HG03354 (cell line): Measurements from ENCODE around the gene RPS21.
A peak's percentile ranks its signal among the peaks of the same experiment; 100 is the strongest.

Experiments
- ATAC-seq: cut with Tn5 transposase; IDR thresholded peaks from one replicate; pipeline ENCODE4 v1.9.1; 2021; ENCODE audit warnings: mild to moderate bottlenecking; ENCODE audit not compliant: unreplicated experiment, poor library complexity, severe bottlenecking

Gene RPS21

DNA sequence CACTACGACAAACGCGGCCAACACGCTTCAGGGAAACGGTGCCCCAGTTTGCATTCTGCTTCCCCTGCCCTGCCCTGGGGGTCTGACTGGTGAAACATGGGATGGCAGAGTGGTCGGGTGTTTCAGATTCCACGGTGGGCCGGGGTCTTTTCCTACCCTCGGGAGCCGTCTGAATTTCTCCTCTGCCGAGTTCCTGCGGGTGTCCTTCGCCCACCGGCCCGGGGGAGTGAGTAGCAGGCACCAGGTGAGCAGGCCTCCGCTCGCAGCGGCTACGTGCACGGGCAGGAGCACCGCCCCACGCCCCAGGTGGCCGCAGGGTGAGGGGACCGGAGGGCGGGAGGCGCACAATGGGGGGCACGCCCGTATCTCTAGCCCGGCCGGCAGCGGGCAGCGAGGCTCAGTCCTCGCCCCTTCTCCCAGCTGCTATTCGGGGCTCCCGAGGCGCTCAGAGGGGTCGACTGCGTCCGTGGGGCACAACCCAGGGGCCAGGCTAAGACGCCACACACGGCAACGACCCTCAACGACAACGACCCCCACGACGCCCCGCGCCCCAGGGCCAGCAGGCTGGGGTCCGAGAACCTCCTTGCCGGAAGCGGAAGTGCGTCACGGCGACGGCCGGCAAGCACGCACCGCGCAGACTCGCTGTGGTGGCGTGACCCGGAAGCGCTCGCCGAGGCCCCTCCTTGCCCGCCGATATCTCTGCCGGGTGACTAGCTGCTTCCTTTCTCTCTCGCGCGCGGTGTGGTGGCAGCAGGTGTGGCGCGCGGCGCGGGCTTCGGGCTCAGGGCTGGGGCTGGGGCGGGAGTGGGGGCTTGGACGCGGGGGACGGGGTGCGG lies at the start of gene RPS21:
TSS of gene RPS21 (plus strand) at position 721 of the 836 bp plus-strand sequence. CDS start 236 bp downstream, outside the sequence.
- ATAC-seq = peak; percentile 89

DNA sequence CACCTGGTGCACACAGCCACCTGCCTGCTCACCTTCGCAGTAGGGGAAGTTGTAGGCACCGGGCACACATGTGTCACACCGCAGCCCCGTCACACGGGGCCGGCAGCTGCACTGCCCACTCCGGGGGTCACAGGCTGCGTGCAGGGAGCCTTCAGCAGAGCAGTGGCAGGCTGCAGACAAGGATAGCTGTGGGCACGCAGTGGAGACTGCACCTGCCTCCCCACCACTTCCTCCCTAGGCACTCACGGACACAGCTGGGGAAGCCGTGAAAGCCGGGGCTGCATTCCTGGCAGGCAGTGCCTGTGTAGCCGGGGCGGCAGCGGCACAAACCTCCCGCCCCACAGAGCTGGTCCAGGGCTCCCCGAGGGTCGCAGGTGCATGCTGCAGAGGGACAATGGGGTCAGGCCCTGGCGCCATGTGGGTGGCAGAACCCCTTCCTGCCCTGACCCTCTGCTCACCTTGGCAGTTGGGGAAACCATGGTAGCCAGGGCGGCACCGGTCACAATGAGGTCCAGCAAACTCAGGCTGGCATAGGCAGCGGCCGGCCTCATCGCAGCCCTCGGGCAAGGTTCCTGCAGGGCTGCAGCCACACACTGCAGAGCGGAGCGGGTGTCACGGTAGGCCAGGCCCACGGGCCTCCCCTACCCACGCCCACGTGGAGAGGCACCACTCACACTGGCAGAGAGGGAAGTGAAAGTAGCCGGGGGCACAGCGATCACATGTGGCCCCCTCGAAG lies 49.2 kb upstream of the RPS21 start:
- peak; percentile 54 for ATAC-seq

DNA sequence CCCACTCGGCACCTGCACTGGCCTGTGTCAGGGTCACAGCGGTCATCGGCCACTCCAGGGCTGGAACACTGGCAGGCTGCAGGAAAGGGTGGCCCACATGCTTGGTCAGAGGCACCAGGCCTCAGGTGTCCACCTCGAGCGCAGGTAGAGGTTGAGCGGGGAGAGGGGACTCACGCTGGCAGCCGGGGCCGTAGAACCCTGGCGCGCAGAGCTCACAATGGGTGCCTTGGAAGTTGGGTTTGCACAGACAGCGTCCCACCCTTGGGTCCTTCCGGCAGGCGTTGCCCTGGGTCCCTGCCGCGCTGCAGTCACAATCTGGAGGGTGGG lies 48.6 kb upstream of the RPS21 start:
- ATAC-seq = no peak

DNA sequence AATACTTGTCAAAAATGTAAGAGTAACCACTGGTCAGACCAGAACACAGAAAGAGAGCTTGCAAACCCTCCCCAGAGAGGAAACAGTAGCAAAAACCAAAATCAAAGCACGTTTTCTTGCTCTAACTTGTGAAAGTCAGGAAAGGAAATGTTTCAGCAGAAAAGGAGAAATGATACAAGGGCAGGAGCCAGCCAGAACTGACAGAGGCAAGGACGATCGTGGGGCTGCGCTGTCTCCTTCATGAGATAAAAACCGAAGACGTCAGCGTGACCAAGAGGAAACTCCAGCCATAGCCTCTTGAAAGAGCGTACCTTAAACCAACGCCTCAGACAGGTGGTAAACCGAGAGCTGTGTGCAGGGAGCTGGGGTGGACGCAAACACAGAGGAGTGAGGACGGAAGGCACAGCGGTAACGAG lies 47.2 kb upstream of the RPS21 start:
- ATAC-seq = peak; percentile 66

DNA sequence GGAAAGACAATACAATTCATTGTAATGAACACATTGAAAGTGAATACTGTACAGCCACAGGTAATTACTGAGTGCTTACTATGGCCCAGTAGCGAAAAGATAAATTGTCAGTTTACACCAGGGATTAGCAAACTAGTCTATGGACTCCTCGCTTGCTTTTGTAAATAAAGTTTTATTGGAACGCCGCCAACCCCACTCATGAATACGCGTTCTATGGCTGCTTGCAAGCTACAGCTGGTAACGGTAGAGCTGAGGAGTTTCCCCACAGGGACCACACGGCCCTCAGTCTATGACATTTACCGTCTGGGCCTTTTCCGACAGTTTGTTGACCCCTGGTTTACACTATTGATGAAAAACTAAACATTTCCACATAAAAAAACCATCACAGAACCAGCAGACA lies 44.0 kb upstream of the RPS21 start:
- no peak for ATAC-seq

DNA sequence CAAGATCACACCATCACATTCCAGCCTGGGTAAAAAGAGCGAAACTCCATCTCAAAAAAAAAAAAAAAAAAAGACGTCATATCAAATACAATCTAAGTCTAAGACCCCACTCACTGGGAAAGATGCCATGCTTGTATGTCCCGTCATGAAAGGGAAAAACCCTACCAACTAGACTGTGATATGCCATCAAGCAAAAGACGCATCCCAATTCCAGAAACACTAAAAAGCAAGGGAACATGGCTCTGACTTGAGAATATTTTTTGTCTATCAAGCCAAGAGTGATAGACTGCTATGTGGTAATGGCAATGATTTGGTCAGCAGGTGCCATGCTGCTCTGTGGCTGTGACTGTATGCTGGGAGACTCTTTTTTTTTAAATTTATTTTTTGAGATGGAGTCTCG lies 42.8 kb upstream of the RPS21 start:
- no peak for ATAC-seq

DNA sequence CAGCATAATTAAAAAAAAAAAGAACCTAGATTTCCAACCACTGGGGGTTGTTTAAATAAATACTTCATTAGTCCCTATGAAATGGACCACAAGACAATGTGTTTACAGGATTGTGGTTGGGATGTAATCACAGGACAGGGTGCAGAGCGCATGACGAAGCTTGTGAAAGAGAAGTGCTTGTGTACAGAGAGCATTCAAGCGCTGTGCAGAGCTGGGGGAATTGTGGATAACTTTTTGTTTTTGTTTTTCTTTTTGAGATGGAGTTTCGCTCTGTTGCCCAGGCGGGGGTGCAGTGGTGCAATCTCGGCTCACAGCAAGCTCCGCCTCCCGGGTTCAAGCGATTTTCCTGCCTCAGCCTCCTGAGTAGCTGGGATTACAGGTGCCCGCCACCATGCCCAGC lies 42.1 kb upstream of the RPS21 start:
- ATAC-seq = no peak

DNA sequence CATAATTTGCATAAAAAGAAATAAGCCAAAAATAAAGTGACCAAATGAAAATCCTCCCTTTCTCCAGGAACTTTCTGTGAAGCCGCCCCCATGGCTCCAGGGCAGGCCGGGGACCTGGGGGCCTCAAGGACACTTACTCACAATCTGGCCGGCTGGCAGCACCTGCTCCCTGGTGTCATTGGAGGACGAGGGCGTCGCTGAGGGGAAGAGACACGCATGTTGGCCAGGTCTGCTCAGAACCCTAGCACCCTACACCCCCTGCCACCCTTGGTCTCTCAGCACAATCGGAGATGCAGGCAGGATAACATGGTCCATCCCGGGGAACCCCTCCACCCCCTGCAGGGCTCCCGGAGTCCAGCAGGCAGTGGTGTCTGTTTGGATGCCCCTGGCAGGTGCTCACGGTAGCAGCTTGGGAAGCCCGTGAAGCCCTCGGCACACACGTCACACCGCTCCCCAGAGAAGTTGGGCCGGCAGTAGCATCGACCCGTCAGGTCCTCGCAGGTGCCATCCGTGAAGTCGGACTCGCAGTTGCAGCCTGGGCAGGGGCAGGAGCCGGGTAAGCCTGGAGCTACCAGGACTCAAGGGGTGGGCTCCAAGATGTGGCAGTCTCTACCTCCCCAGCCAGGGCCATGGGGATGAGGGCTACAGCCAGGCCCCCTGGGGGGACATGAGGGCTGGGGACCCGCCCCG lies 41.1 kb upstream of the RPS21 start:
- no peak for ATAC-seq

DNA sequence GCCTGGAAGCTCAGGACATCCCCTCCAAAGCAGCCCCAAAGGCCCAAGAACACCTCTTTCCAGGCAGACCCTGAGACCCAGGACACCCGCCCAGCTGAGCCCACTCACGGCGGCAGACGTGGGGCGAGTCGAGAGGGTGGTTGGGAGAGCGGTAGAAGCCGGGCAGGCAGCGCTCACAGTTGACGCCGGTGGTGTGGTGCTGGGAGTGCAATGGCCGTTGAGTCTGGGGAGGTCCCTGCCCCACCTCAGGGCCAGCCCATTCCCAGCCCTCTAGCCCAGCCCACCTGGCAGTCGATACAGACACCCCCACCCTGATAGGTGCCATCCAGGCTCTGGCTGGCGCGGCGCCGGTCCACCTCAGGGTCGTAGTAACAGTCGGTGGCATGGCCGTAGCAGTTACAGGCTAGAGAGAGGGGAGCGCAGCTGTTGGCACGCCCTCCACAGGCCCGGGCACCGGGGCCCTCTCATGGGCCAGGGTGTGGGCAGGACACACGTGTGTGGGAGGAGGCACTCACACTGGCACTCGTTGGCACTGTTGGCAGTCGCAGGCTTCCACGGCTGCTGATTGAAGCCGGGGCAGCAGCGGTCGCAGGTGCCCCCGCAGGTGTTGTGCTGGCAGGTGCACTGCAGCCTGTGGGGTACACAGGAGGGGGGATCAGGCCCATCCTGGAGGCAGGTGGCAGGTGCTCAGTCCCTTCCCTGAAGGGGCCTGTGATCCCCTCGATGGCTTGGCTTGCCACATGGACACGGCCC lies 40.3 kb upstream of the RPS21 start:
- no peak for ATAC-seq

DNA sequence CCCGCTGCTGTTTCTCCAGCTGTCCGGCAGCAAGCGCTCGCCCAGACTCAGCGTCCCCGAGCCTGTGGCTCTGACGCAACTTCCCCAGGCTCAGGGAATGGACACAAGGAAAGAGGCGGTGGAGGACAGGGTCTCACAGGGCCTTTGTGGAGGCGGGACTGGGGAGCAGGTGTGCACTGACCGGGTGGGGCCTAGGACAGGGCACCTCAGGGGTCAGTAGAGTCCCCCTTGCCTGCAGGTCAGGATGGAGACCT lies 39.8 kb upstream of the RPS21 start:
- no peak for ATAC-seq

DNA sequence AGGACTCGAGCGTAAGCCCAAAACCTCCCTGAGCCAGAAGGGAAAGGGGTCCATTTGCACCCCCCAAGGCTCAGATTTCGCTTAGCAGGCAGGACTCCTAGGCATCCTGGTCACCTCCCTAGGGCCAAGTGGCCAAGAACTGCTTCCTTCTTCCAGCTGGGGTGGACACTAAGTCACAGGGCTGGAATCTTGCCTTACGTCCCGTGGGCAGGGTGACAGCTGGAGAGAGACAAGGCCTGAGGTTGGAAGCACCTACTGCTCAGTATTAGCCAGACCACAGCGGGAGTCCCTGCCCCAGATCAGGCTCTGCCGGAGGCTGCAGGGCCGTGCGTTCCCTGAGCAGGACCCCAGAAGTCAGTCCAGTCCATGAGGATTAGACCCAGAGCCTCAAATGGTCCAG lies 39.5 kb upstream of the RPS21 start:
- no peak for ATAC-seq

DNA sequence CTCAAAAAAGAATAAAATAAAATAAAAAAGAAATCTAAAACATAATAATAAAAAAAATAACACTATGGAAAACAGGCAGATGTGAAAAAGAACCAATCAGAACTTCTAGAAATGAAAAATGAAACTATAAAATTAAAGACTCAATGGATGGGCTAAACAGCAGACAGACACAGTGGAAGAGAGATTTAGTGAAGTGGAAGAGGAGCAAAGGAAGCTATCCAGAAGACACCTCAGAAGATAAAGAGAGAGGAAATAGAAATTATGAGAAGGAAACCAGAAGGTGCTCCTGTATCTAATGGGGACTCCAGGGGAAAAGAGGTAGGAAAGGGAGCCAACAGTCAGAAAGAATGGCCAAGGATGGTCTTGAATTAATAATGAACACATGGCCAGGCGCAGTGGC lies 38.3 kb upstream of the RPS21 start:
- ATAC-seq = no peak

DNA sequence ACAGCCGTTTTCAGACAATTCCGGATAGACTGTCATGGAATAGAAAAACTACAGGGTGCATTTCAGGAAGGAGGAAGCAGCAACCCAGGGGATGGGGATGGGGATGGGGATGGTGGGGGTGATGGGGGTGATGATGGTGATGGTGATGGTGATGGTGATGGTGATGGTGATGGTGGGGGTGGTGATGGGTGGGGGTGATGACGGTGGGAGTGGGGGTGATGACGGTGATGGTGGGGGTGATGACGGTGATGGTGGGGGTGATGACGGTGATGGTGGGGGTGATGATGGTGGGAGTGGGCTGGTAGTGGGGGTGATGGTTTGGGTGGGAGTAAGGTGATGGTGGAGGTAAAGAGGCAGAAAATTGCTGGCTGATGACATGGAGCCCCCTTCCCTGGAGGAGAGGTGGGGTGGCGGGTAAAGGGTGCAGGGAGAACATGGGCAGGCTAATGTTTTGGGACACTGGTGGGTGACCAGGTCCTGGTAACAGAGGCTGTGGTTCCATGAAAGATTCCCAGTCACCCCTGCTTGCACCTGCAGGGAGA lies 37.3 kb upstream of the RPS21 start:
- ATAC-seq = no peak

DNA sequence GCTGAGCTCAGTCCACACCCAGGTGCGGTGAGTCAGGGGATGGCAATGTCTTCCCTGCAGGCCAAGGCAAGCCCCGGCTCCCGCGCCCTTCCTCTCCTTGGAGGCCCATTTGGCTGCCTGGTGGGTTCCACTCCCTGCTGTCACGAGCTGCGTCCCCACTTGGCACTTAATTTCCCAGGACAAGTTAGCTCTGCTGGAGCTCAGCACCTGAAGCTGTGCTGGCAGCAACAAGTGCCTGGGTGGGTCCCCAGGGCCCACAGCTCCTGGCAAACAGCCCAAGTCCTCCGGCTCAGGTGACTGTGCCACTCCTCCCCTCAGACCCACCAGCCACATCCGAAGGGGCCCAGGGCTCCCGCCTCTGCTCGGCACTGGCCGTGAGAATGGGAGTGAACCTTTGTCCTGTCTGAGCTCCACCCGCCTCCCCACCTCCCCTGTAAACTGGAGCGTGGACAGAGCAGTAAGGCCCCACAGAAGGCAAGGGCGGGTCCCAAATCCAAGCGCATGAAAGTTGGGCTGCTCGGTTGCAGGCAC lies 36.7 kb upstream of the RPS21 start:
- ATAC-seq = no peak

DNA sequence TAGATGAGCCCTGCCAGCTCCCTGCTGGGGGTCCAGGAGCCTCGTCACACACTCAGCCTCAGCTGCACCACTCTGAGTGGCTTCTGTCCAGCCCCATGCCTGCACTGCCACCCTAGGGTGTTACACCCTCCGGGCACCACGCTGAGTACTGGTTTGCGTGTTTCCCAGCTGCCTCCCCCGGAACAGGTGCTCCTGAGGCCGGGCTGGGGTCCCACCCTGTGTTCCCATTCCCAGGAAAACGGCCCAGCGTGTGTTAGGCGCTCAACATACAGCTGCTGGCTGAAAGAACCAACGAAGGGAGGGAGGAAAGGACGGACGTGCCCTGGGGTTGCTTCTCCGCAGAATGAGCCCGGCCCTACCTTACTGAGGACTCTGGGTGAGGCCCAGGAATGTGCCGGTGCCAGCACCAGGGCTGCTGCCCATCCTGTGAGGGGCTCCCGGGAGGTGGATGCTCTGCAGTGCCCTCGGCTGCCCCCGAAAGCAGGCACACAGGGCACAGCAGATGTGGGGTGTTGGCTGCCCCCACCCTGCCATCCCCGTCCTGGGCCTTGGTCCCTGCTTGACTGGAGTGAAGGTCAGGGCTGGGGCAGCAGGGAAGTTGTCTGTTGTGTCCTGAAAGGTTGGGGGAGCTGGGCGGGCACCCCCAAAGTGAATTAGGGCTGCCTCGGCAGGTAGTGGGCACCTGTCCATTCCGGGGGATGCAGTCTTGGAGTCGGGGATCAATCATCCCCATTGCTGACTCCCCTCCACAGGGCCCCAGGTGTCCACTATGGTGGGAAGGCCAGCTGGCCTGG lies 36.1 kb upstream of the RPS21 start:
- ATAC-seq = no peak

DNA sequence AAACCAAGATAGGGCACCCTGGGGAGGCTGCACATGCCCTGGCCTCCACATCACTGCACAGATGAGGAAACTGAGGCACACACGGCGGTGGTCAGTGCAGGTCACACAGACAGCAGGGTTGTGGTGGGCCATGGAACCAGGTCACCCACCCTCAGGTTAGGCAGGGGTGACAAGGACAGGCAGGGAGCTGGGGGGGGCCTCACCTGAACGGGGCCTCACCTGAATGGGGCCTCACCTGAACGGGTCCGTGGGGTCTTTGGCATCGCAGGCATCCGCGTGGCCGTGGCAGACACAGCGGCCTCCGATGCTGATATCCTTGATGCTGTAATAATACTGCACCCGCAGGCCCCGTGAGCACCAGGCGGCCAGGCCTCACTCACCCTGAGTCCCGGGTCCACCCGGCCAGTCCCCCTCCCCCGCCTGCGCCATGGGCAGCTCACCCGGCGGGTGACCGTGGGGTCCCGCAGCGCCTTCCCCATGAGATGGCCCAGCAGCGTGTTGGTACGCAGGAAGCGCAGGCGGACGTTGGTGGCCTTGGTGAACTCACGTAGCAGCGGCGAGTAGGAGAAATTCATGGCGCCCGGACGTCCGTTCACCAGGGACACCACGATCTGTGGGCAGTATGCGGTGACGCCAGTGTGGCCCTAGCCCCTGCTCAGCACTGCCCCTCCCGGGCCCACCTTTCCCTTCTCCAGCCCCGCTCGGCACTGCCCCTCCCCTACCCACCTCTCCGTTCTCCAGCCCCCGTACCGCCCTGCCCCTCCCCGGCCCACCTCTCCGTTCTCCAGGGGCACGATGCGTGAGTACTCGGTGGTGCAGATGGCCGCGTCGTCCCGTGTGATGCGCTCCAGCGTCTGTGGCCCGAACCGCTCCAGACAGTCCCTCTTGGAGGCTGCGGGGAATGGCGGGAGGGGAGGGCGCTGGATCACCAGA lies 35.2 kb upstream of the RPS21 start:
- ATAC-seq = no peak

DNA sequence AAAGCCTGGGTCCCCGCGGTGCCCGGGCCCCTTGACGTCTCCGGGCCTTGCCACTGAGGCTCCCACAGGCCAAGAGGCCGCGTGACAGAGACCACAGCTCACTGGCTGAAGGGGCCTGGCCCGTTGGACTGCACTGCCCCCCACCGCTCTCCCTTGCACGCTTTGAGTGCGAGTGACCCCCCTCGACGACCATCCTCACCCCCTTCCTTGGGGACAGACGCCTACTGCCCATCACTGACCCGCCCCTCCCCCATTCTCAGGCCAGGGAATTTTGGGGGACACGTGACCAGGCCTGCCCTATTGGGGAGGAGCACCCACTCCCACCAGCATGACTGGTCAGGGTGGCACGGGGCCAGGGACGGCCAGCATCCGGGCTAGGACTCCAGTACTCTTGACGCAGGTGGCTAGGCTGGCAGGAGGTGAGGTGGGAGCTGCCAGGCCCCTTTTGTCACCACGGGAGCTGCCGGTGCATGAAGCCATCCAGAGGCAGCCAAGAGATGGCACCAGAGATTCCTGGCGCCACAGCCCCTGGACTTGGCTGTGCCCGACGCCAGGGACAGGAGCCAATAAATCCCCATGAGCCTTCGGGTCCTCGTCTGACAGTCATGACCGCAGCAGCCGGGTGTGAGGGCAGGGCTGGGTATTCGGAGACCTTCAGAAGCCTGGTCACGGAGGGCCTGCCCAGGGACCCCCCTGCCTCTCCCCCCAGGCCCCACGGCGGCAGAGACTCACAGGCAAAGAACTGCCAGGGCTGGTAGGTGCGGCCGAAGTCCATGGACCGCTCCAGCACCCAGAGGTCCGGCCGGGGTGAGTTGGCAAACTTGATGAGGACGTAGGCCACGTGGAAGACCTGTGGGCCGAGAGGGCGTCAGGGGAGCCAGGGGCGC lies 34.3 kb upstream of the RPS21 start:
- ATAC-seq = no peak
